ENCODE data around the gene RBM14.
"Not testable (repeated sequence)": the region's sequence is repeated elsewhere in the genome, so short reads cannot be mapped to it uniquely, and the experiment has no call there.

Gene RBM14, protein sequence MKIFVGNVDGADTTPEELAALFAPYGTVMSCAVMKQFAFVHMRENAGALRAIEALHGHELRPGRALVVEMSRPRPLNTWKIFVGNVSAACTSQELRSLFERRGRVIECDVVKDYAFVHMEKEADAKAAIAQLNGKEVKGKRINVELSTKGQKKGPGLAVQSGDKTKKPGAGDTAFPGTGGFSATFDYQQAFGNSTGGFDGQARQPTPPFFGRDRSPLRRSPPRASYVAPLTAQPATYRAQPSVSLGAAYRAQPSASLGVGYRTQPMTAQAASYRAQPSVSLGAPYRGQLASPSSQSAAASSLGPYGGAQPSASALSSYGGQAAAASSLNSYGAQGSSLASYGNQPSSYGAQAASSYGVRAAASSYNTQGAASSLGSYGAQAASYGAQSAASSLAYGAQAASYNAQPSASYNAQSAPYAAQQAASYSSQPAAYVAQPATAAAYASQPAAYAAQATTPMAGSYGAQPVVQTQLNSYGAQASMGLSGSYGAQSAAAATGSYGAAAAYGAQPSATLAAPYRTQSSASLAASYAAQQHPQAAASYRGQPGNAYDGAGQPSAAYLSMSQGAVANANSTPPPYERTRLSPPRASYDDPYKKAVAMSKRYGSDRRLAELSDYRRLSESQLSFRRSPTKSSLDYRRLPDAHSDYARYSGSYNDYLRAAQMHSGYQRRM

DNA sequence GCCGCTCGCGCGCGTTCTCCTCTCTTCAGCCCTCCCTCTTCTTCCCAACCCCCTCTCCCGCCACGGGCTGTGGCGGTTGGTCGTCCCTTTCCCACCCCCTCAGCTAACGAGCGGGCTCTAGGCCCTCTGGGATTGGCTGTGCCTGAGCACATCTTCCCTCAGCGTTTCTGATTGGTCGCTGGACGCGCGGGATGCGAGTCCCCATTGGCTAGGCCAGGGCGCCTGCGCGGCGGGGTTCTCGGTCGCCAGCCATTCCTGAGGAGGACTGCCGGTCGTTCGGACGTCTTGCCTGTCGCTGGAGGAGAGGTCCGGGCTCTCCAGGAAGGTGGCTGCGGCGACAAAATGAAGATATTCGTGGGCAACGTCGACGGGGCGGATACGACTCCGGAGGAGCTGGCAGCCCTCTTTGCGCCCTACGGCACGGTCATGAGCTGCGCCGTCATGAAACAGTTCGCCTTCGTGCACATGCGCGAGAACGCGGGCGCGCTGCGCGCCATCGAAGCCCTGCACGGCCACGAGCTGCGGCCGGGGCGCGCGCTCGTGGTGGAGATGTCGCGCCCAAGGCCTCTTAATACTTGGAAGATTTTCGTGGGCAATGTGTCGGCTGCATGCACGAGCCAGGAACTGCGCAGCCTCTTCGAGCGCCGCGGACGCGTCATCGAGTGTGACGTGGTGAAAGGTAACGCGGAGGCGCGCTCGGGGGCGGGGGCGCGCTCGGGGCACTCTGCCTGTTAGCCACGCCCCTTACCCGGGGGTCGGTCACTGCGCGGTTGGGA is at the start of gene RBM14:
Gene RBM14 (plus strand): TSS at position 252 of the 776 bp plus-strand sequence. CDS start 91 bp downstream, at position 343.
- peak; percentile 100 for DNase-seq

DNA sequence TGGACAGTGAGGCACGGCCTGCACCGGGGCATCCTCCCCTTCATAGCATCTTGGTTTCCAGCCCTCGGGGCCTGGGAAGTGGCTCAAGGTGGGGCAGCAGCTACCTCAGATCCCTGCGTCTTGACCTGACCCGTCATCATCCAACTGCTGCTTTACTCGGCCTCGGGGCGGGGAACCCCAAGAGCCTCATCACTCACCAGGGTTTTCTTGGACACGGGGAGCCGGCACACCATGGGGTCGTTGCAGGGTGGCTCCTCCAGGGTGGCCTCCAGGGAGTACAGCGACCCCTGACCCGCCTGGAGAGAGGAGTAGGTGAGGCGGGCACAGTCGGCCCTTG is 48.7 kb upstream of the RBM14 start:
- no peak for DNase-seq

DNA sequence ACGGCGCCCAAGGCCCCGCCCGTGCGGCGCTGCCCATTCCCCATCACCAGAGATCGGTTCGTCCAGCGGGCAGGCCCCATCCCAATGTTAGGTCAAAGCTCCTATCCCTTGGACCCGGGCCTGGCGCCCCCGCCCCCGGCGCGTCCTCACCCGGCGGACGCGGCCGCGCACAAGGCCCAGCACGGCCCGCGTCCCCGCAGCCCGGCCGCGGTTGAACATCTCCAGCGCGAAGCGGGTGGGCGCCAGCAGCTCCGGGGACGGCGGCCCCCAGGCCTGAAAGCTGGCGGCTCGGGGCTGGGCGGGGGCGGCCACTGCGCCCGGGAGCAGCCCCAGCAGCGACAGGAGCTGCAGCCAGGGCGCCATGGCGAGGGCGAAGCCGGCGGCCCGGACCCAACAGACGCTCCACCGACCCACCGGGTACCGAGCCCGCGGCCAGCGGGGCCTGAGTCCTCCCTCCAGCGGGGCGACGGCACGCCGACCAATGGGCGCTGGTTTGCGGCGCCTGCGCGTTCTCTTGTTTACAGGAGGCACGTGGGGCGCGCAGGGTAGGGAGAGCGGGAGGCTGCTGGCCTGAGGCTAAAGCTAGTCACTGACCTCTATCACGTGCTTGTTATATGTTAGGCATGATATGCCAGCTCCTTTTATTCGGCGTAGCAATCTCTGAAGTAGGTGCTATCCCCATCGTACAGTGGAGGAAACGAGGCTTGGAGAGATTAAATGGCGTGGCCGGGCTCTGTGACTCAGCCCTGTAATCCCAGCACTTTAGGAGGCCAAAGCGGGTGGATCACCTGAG is 48.1 kb upstream of the RBM14 start, which contains the start of gene CTSF:
Gene CTSF (minus strand): TSS at position 483 of the 793 bp plus-strand sequence. CDS start 120 bp downstream, at position 363.
- DNase-seq, result peak; percentile 72

DNA sequence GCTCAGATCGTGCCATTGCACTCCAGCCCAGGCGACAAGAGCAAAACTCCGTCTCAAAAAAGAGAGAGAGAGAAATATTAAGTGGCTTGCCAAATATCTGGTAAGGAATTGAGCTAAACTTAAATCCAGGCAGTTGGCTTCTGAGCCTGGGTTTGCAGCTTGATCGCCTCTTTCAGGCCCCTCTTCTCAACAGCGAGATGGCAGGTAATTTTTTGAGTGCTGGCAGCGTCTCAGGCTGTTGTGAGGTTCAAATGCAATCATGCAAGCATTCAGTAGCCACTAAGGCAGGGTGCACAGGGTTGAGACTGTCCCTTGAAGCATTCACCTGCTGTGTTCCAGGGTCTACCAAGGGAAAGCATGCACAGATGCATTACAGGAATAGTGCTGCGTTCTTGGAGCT is 47.4 kb upstream of the RBM14 start:
- no peak for DNase-seq

DNA sequence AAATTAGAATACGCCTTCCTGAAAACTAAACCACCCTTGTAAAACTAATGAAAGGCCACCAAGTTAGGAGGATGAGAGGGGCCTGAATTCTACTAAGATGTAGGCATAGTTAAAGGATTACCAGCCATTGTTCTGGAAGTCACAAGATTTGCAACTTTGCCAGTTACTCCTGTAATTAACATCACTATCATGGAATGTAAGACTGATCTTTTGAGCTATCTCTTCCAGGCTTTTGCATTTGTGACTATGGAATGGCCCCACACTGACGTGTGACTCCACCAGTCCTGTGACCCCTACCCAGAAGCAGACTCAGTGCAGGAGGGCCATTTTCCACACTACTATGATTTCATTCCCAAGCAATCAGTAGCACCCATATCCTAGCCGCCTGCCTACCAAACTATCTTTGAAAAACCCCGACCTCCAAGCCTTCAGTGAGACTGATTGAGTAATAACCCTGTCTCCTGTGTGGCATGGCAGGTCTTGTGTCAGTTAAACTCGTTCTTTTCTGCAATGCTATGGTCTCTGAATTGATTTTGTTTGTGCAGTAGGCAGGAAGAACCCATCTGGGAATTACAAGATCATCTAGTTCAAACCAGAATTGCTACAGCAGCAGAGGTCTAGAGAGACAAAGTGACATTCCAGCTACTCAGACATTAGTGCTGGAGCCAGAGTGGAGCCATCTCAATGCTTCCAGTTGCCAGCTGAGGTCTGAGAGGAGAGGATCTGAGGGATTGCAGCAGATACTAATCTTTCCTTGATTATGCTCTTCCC is 46.2 kb upstream of the RBM14 start:
- DNase-seq, result no peak

DNA sequence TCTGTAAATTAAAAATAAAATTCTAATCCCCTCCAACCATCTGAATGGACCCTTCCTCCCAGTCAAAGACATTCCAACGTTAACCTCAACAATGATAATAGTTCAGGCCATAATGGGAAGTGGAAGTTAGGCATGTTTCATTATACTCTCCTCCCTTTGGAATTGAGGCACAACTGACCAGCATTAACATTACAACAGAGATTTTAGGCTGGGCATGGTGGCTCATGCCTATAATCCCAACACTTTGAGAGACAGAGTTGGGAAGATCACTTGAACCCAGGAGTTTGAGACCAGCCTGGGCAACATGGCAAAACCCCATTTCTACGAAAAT is 45.6 kb upstream of the RBM14 start:
- DNase-seq, result no peak

DNA sequence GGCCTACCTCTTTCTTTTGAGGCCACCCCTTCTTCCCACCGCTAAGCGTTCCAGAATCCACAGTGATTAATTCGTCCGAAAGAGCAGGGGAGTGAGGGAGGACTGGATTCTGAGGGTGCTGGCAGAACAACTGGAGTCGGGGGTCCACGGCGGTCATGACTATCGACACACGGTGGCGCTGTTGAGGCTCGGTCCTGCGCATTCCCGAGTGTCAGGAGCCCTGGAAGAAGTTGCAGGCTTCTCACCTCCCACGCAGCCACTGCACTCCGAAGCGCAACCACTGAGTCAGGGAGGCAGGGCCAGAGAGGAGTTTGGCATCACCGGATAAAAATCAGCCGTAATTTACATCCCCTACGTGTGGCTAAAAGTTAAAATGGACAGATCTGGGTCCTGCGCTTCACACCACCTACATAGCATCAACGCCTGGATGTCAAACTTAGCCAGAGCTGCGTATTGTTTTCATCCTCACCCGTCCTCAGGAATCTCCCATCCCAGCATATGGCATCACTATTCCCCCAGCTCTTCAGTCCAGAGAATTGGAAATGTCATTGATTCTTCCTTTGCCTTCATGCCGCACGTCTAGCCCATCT is 37.3 kb upstream of the RBM14 start:
- DNase-seq, result peak; percentile 67

DNA sequence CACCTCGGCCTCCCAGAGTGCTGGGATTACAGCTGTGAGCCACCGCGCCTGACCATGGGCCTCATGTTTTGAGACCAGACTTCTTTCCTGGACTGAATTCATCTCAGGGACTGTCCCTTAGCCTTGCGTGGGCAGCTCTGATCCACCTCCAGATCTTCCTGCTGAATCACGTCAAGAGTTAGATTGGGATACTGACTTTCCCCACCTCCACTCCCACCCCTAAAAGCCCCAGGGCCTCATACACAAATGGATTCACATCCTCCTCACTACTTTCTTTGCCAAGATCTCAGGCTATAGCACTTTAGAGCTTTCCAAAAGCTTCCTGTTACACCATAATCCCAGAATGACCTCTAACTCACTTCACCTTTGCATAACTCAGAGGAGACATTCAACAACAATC is 35.6 kb upstream of the RBM14 start:
- DNase-seq, result no peak

DNA sequence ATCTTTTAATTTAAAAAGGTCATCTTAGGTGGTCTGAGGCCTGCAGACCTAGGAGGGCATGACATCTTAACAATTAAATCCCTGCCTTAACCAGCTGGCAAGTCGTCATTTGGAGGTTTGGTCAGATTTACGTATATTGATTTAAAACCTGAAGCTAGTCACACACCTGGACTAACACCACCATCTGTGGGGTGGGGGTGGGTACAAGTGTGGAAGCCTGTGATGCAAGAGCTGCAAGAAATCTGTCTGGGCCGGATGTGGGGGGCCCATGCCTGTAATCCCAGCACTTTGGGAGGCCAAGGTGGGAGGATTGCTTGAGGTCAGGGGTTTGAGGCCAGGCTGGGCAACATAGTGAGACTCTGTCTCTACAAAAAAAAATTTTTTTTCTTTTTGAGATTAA is 35.2 kb upstream of the RBM14 start:
- no peak for DNase-seq

DNA sequence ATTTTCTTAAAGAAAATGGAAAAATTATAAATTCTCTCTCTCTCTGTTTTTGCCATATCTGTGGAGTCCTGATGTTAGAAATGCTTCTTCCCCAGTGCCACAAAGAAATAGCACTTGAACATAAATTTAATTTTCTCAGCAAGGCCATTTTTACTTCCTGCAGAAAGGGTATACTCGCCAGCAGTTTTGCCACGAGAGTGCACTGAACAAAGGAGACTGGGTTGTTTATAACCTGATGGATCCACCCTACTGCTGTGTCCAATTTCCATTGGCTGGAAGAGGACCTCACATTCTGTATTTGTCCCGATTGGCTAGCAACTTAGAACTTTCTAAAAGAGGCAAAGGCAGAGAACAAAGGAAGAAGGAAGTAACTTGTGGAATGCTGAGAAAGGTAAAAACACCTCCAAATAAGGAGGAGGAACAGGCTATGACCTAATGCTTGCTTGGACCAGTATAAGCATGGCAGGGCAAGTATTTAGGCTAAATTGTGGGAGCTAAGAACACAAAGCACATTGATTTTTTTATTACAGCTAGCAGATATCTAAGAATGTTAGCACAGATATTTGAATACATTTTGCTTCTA is 33.8 kb upstream of the RBM14 start:
- not testable (repeated sequence) for DNase-seq

DNA sequence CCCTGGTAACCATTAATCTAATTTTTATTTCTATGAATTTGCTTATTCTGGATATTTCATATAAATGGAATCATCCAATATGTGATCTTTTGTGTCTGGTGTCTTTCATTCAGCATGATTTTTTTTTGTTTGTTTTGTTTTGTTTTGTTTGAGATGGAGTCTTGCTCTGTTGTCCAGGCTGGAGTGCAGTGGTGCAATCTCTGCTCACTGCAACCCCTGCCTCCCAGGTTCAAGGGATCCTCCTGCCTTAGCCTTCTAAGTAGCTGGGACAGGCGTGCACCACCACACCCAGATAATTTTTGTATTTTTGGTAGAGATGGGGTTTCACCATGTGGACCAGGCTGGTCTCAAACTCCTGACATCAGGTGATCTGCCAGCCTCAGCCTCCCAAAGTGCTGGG is 31.0 kb upstream of the RBM14 start:
- not testable (repeated sequence) for DNase-seq

DNA sequence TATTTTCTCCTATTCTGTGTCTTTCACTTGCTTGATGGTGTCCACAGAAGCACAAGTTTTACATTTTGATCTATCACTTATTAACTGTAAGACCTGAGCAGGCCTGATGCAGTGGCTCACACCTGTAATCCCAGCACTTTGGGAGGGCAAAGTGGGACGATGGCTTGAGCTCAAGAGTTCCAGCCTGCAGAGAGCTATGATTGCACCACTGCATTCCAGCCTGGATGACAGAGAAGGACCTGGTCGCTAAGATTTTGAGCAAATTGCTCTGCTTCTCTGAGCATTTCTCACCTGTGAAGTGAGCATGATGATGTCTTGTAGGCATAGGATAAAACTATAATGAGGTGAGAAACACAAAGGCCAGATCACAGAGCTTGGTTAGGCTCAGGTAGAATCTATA is 30.3 kb upstream of the RBM14 start:
- DNase-seq, result no peak

DNA sequence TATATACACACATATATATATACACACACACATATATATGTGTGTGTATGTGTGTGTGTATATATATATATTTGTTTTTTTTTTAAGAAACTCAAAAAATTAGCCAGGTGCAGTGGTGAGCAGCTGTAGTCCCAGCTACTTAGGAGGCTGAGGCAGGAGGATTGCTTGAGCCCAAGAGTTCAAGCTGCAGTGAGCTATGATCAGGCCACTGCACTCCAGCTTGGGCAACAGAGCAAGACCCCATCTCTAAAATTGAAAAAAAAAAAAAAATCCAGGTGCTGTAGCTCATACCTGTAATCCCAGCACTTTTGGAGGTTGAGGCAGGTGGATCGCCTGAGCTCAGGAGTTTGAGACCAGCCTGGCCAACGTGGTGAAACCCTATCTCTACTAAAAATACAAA is 27.1 kb upstream of the RBM14 start:
- DNase-seq, result not testable (repeated sequence)

DNA sequence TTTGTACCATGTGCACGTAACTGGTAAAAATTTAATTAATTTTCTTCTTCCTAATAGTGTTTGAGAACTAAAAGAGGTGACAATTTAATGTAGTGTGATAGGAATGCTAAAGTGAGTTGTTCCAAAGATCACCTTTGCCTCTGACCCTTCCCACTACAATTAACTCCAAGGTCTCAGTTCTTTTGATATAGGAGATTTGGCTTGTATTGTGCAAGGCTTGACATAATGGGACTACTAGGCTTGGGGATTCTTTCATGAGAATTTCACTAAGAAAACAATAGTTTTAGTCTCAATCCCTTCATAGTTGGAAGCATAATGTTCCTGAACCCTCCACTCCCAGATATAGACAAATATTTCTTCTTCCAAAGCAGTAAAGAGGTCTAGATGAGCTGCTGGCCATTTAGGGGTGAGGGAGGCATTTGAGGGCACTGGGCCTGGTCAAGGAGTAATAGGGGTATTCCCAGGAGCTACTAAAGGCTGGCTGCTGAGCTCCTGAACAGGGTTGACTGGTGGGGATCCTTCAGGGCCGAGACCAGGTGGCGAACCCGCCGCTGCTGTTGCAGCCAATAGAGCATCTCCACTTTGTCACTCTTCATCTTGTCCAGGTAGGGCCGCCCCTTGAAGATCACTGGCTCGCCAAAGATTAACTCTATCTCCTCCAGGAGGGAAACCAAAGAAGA is 26.3 kb upstream of the RBM14 start:
- no peak for DNase-seq

DNA sequence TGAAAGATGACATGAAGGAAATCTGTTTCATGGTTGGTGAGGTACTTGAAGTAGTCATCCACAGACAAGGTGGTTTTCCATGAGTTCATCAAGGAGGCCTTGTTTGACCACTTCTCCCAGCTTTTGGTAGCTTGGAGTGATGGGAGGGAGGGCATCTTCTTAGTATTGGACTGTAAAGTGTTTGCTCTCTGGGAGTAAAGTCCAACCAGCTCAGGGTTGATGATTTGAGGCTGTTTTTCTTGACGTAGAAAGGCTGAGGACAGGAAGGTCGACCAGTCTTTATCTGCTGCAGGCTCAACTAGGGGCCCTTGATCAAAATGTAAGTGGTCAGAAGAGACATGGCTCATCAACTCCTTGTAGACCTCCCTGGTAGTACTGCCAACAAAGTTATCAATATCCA is 25.3 kb upstream of the RBM14 start:
- DNase-seq, result no peak

DNA sequence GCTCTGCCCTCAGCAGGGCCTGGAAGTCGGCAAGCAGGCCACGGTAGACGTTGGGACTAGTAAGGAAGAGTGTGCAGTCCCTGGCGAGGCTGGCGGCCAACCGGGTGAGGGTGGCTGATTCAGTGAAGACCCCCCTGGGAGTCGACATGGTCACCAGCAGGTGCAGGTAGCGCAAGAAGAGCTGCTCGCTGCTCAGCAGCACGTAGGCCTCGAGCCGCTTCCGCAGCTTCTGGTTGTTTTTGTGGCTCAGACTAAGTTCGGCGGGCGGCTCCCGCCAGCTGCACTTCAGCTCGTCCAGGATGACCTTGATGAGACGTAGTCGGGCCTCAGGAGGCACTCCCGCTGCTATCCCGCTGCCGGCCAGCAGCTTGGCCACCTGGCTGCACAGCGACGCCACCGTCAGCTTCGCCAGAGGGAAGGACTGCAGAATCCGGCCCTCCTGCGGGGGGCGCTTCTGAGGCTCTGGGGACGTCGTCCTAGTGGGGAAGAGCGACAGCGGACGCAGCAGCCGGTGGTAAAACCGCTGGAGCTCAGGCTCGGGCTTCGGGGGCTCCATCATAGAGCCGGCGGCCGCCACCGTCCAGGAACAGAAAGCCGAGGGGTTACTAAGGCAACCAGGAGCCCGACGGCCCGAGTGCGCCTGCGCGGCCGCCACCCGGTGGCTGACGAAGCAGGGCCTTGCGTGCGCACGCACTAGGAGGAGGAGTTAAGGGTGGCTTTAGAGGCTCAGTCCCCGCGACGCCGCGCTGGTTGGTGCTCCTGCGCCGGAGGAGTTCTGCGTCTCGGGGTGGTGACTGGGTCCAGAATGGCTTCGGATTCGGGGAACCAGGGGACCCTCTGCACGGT is 23.8 kb upstream of the RBM14 start, which contains the start of the genes CCDC87 and CCS:
Gene CCDC87 (minus strand): TSS at position 607 of the 846 bp plus-strand sequence. CDS start 48 bp downstream, at position 559.
Gene CCS (plus strand): TSS at position 729 of the 846 bp plus-strand sequence. CDS start 77 bp downstream, at position 806.
- DNase-seq, result peak; percentile 96

DNA sequence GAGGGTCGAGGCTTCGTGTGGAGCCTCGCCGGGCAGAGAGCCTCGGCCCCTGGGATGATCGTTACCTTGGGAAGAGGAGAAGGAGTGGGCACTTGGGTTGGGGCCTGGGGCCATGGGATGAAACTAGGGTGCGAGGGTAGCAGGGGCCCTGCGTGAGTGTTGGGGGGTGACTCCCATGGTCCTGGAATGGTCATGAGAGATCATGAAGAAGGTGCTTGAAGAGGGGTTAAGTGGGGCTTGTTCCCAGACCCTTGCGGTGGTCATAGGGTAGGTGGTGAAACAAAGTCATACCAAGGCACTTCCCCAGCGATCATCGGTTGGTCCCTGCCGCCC is 23.2 kb upstream of the RBM14 start:
- no peak for DNase-seq

DNA sequence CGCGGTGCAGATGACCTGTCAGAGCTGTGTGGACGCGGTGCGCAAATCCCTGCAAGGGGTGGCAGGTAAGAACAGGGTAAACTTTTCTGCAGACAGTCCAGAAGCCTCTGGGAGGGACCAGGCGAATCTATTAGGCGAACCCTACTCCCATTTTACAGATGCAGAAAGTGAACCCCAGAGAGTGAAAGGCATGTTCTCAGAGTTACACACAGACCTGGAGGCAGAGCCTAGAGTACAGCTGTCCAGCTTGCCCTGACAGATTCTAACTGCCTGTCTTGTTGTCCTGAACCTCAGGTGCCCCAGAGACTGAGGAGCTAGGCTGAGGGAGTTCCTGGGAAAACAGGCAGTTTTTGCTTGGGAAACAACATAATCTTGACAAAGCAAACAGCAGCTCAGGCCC is 22.8 kb upstream of the RBM14 start:
- DNase-seq, result no peak

DNA sequence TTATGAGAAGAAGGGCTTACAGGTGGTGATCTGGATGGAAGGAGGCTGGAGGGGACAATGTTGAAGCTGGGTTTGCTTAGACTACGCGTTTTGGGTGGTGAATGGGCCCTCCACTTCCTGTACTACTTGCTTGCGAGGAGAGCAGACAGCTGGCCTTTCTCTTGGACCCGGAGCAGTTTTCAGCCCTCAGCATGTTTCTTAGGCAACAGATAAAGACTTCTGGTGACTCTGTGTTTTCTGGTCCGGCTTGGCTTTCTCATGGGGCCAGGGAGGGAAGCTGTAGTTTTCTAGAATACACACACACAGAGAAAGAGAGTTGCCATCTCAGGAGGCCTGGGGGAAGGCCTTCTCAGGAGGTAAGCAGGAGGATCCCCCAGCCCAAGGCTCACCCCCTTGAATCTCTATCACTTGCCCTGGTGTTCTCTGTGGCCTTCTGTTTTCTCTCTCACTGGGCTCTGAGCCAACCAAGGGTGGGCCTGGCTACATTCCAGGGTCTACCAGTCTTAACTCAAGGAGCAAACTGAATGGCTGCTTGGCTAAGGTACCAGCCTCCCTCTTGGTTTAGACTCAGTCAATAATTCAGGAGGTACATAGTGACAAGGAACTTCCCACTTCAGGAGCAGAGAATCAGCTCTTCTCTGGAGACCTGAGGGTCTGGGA is 21.1 kb upstream of the RBM14 start:
- DNase-seq, result no peak

All from NCI-H1092 (cell line).